Tibial artery (tissue), 4 donors: ENCODE data around the gene CHCHD5.

Source experiments
- DNase-seq, 2 donors: peaks; one replicate each; pipeline ENCODE4 v3.0.0-alpha.2; 2019
- H3K27ac ChIP-seq, 2 donors: fragments of 200-600 bp; sonication (generic) in 1 of 2; 1 replicate in 1 of 2; 2 replicates in 1 of 2; pipeline ENCODE4 v1.5.1; 2018 to 2019; ENCODE audit warnings: mild to moderate bottlenecking in 1 of 2
- H3K27me3 ChIP-seq, 2 donors: fragments of 200-600 bp; sonication (generic) in 1 of 2; one replicate each; pipeline versions ENCODE4 v1.5.1 to v1.6.0; 2016 to 2019
- H3K36me3 ChIP-seq, 3 donors: fragments of 200-600 bp; sonication (generic) in 2 of 3; one replicate each; pipeline ENCODE4 v1.5.1; 2016 to 2019; ENCODE audit warnings: mild to moderate bottlenecking in 2 of 3
- H3K4me1 ChIP-seq, 4 donors: fragments of 200-600 bp; sonication (generic) in 2 of 4; 1 replicate in 3 of 4; 2 replicates in 1 of 4; pipeline ENCODE4 v1.5.1; 2016 to 2019
- H3K4me3 ChIP-seq, 2 donors: fragments of 200-600 bp; sonication (generic) in 1 of 2; 1 replicate in 1 of 2; 2 replicates in 1 of 2; pipeline ENCODE4 v1.5.1; 2018 to 2019; ENCODE audit warnings: mild to moderate bottlenecking in 2 of 2
- H3K9me3 ChIP-seq, 3 donors: fragments of 200-600 bp; sonication (generic) in 1 of 3; one replicate each; pipeline ENCODE4 v1.5.1; 2016 to 2019
- CTCF ChIP-seq, 2 experiments: fragments of 200-600 bp in 1 of 2; fragments of 450-650 bp in 1 of 2; IDR thresholded peaks; one replicate each; pipeline ENCODE4 v1.5.1; 2017 to 2019; ENCODE audit warnings: antibody characterized with exemption in 2 of 2, mild to moderate bottlenecking in 1 of 2, moderate library complexity in 1 of 2
- intact Hi-C: fragments of 100-400 bp; cut with DNase I; formaldehyde crosslinking; loops from one replicate; pipeline ENCODE4 v1.15.0; 2023; ENCODE audit warnings: low total_unique reads

Gene CHCHD5

GRCh38 chr2:112588611-112589045 is 4.2 kb downstream of the CHCHD5 start:
- no peak for DNase-seq
- no peak for TF ChIP-seq CTCF (IDR thresholded peaks at IDR 0.05)
- peaks cover 6 to 38% (median 10%) of the 10 kb centered on the region in 3 donors for H3K36me3 ChIP-seq
- H3K4me3 ChIP-seq, result no peak overlapping the region
- peaks cover 0 to 19% (median 11%) of the 10 kb centered on the region in 4 donors for H3K4me1 ChIP-seq
- intact Hi-C loops, result loop anchor here (10.0 kb wide), 1 partner anchor 56 kb away; the partner anchor contains the start of gene SLC20A1
- no peaks in the 10 kb centered on the region for H3K27me3 ChIP-seq
- H3K27ac ChIP-seq, result no peak overlapping the region
- H3K9me3 ChIP-seq, result no peaks in the 10 kb centered on the region

GRCh38 chr2:112591413-112591812 is 7.0 kb downstream of the CHCHD5 start:
- H3K4me1 ChIP-seq, result no peaks in the 10 kb centered on the region
- intact Hi-C loops, result no loop called here
- H3K27ac ChIP-seq, result no peak overlapping the region
- peaks cover 5 to 40% (median 6%) of the 10 kb centered on the region in 3 donors for H3K36me3 ChIP-seq
- no peak for DNase-seq
- no peaks in the 10 kb centered on the region for H3K9me3 ChIP-seq
- TF ChIP-seq CTCF (IDR thresholded peaks at IDR 0.05), result no peak
- H3K27me3 ChIP-seq, result no peaks in the 10 kb centered on the region
- H3K4me3 ChIP-seq, result no peak overlapping the region

GRCh38 chr2:112593736-112594135 is 9.3 kb downstream of the CHCHD5 start:
- no peak for TF ChIP-seq CTCF (IDR thresholded peaks at IDR 0.05)

GRCh38 chr2:112597537-112598322 is 13.3 kb downstream of the CHCHD5 start:
- H3K27ac ChIP-seq, result no peak overlapping the region
- peaks cover 0 to 9% (median 0%) of the 10 kb centered on the region in 3 donors for H3K36me3 ChIP-seq
- intact Hi-C loops, result no loop called here
- H3K9me3 ChIP-seq, result no peaks in the 10 kb centered on the region
- DNase-seq, result no peak
- no peaks in the 10 kb centered on the region for H3K27me3 ChIP-seq
- H3K4me3 ChIP-seq, result no peak overlapping the region
- peaks cover 0 to 12% (median 1%) of the 10 kb centered on the region in 4 donors for H3K4me1 ChIP-seq
- no peak for TF ChIP-seq CTCF (IDR thresholded peaks at IDR 0.05)

More at GRCh38 chr2:112593736-112594135, 9.3 kb downstream of the CHCHD5 start:
- H3K27ac ChIP-seq, result no peak overlapping the region
- no peak overlapping the region for H3K4me3 ChIP-seq
- H3K27me3 ChIP-seq, result no peaks in the 10 kb centered on the region
- no peaks in the 10 kb centered on the region for H3K4me1 ChIP-seq
- peaks cover 4 to 24% (median 5%) of the 10 kb centered on the region in 3 donors for H3K36me3 ChIP-seq
- intact Hi-C loops, result no loop called here
- H3K9me3 ChIP-seq, result no peaks in the 10 kb centered on the region
- no peak for DNase-seq

- intact Hi-C loops, result loop anchor here (5.0 kb wide), 1 partner anchor 127 kb away; no protein-coding TSS in a partner anchor
- Histone ChIP-seq H3K4me3 (no peak overlapping the region), H3K27ac (no peak overlapping the region), H3K4me1 (peaks cover 0 to 12% (median 1%) of the 10 kb centered on the region in 4 donors), H3K27me3 (no peaks in the 10 kb centered on the region), H3K9me3 (no peaks in the 10 kb centered on the region), H3K36me3 (no peaks in the 10 kb centered on the region)
- TF ChIP-seq CTCF (IDR thresholded peaks at IDR 0.05), result no peak
- DNase-seq, result no peak
These were observed 16.2 kb downstream of the CHCHD5 start for GRCh38 chr2:112600634-112601033.
